Measurements from ENCODE around the gene ZNF581. TPM values are rescaled to one million over a fixed set of nuclear protein-coding genes. Genes with fewer than 3 reads are reported as not detected.

ZNF581 gene
- total RNA-seq, 1 experiment from 2014 or later = 65.1 TPM

DNA sequence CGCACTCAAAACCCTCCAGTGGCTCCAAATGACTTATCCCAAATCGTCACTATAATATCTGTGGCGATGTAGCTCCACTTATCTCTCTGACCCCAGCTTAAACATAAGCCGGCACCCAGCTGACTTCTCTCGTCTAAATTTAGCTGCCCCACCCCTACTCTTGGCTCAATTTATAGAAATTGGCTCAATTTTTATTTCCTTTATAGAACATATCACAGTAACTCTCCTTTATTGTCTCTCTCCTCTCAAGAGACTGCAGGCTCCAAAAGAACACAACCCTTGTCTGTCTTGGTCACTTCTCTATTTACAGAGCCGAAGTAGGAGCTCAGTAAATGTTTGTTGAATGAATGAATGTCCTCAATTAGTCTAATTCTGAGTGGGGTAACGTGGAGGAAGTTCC is 19.9 kb upstream of the ZNF581 start:
- Histone ChIP-seq H3K23ac (ENCODE audit: insufficient read length, low read depth, low read length) (no peak overlapping the region), H3T11ph (ENCODE audit: low read length) (no peak overlapping the region), H4K8ac (replicated peaks; ENCODE audit: insufficient read length, low read depth, low read length) (no peak overlapping the region), H3K27ac (ENCODE audit: insufficient read length, low read depth, low read length) (no peak overlapping the region), H3K56ac (ENCODE audit: insufficient read length, low read depth, low read length) (no peak overlapping the region), H3K18ac (ENCODE audit: insufficient read length, low read depth, low read length) (no peak overlapping the region), H3K4me1 (ENCODE audit: insufficient read depth, low read length) (no peaks in the 10 kb centered on the region), H3K4me2 (ENCODE audit: insufficient read depth, insufficient read length, low read length) (peak overlapping the region; percentile 27), H2BK20ac (ENCODE audit: low read depth, low read length, poor library complexity, severe bottlenecking) (no peak overlapping the region), H4K91ac (ENCODE audit: insufficient read length, low read depth, low read length) (no peak overlapping the region), H3K23me2 (ENCODE audit: insufficient read length, low read depth, low read length, poor library complexity, severe bottlenecking) (no peaks in the 10 kb centered on the region), H3K9me3 (ENCODE audit: control insufficient read depth, low read depth, low read length) (no peaks in the 10 kb centered on the region), H3K4ac (ENCODE audit: low read depth, low read length) (no peak overlapping the region), H2AK5ac (ENCODE audit: insufficient read length, low read length) (no peak overlapping the region), H4K5ac (ENCODE audit: insufficient read length, low read depth, low read length) (no peak overlapping the region), H2BK15ac (ENCODE audit: low read depth, low read length) (no peak overlapping the region), H2BK5ac (ENCODE audit: insufficient read length, low read length) (no peak overlapping the region), H3K79me1 (ENCODE audit: insufficient read depth, low read depth, low read length, poor library complexity, severe bottlenecking) (no peaks in the 10 kb centered on the region), H3K14ac (ENCODE audit: insufficient read depth, low read length) (no peak overlapping the region), H4K20me1 (ENCODE audit: control insufficient read depth, insufficient read depth, insufficient read length) (no peaks in the 10 kb centered on the region), H3K79me2 (ENCODE audit: insufficient read depth, low read length) (no peaks in the 10 kb centered on the region), H3K27me3 (ENCODE audit: insufficient read depth, low read length) (no peaks in the 10 kb centered on the region), H2AFZ (ENCODE audit: low read length) (no peak overlapping the region), H2BK120ac (ENCODE audit: low read depth, low read length, poor library complexity, severe bottlenecking) (no peak overlapping the region), H2BK12ac (ENCODE audit: insufficient read length, low read depth, low read length) (no peak overlapping the region), H3K9ac (ENCODE audit: extremely low read depth, insufficient read length, low read length) (no peak overlapping the region)
- DNase-seq = no peak
- Mint-ChIP-seq H3K36me3 (ENCODE audit: insufficient read depth in 1 of 3, low read depth in 3 of 3) (peaks cover 12 to 25% (median 23%) of the 10 kb centered on the region in 3 experiments; a peak in 6 of 7 replicates), H3K4me1 (peaks cover 8 to 14% of the 10 kb centered on the region in 2 experiments), H3K4me3 (peak overlapping the region; percentile 85 to 89), H3K27ac (peak overlapping the region in 1 of 3 experiments; percentile 98; a peak in 1 of 7 replicates), H3K27me3 (ENCODE audit: low read depth) (peaks cover 4% of the 10 kb centered on the region), H3K9me3 (no peaks in the 10 kb centered on the region; a peak in 1 of 5 replicates)
- no peak for TF ChIP-seq CTCF (conservative IDR thresholded peaks at IDR 0.05)
- WGBS (ENCODE audit: extremely low coverage, insufficient read length, low lambda C conversion rate) = no CpG with 5 or more reads among the region's 7 CpGs

Measured in H9 (cell line).